Ishikawa (cell line): ENCODE measurements around the gene WBP1L.

Experiments used
- CEBPB ChIP-seq: IDR thresholded peaks from 2 replicates; pipeline ENCODE4 v1.6.1; 2012
- CREB1 ChIP-seq: IDR thresholded peaks from 2 replicates; pipeline ENCODE4 v1.6.1; 2012; ENCODE audit warnings: low read depth
- EGR1 ChIP-seq: IDR thresholded peaks from 2 replicates; pipeline ENCODE4 v1.6.1; 2012
- EP300 ChIP-seq: IDR thresholded peaks from 2 replicates; pipeline ENCODE4 v1.6.1; 2012; ENCODE audit warnings: borderline replicate concordance
- FOXM1 ChIP-seq: IDR thresholded peaks from 2 replicates; pipeline ENCODE4 v1.6.1; 2012; ENCODE audit warnings: low read depth, borderline replicate concordance
- RAD21 ChIP-seq: IDR thresholded peaks from 2 replicates; pipeline ENCODE4 v1.6.1; 2012; ENCODE audit warnings: low read depth
- TAF1 ChIP-seq: IDR thresholded peaks from 2 replicates; pipeline ENCODE4 v1.6.1; 2012; ENCODE audit warnings: low read depth, mild to moderate bottlenecking
- TCF12 ChIP-seq: IDR thresholded peaks from 2 replicates; pipeline ENCODE4 v1.6.1; 2012; ENCODE audit warnings: low read depth
- YY1 ChIP-seq: IDR thresholded peaks from 2 replicates; pipeline ENCODE4 v1.6.1; 2012; ENCODE audit warnings: low read depth
- ZBTB7A ChIP-seq: IDR thresholded peaks from 2 replicates; pipeline ENCODE4 v1.6.1; 2012; ENCODE audit warnings: low read depth
- TF ChIP-seq, protein P1 (sequence below): IDR thresholded peaks from 2 replicates; pipeline ENCODE4 v1.6.1; 2012
- TF ChIP-seq, protein P2 (sequence below): IDR thresholded peaks from 2 replicates; pipeline ENCODE4 v1.6.1; 2012; ENCODE audit warnings: low read depth, mild to moderate bottlenecking

DNA sequence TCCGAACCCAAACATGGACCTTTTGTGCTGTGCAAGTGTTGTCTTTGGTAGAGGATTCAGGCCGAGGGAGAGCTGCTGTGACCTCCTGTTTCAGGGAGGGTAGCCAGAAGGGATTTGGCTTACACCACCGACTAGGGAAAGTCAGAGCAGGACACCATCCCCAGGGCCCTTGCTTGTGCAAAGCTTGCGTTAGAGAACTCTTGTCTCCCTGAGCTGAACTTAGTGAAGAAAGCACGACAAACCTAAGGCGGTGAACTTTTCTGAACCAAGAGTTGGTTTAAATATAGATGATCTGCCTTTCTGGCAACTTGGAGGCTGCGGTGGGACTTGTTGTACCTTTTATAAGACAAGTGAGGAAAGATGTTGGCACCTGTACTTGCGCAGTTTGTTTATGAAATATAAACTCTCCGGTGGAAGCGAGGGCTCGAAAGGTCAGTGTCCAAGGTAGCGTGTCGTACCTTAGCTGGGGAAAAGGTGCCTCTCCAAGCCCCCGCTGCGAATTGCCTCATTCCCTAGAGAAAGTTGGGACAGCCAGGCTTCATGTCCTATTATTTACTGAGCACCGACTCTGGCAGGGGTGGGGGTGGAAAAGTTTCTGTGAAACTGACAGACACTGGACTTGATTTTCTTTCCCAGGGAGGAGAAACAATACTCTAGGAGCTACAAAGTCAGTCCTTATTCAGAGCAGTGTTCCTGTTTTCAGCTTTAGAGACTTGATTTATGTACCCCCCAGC lies 31.6 kb downstream of the WBP1L start:
- TF ChIP-seq RAD21 = no peak
- TF ChIP-seq EP300 = no peak
- TF ChIP-seq EGR1 = no peak
- no peak for TF ChIP-seq TCF12
- no peak for TF ChIP-seq ZBTB7A
- TF ChIP-seq CREB1 = no peak
- no peak for TF ChIP-seq CEBPB
- no peak for TF ChIP-seq TAF1
- TF ChIP-seq, protein P1, sequence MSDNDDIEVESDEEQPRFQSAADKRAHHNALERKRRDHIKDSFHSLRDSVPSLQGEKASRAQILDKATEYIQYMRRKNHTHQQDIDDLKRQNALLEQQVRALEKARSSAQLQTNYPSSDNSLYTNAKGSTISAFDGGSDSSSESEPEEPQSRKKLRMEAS = no peak
- no peak for TF ChIP-seq FOXM1
- no peak for TF ChIP-seq YY1
- TF ChIP-seq, protein P2, sequence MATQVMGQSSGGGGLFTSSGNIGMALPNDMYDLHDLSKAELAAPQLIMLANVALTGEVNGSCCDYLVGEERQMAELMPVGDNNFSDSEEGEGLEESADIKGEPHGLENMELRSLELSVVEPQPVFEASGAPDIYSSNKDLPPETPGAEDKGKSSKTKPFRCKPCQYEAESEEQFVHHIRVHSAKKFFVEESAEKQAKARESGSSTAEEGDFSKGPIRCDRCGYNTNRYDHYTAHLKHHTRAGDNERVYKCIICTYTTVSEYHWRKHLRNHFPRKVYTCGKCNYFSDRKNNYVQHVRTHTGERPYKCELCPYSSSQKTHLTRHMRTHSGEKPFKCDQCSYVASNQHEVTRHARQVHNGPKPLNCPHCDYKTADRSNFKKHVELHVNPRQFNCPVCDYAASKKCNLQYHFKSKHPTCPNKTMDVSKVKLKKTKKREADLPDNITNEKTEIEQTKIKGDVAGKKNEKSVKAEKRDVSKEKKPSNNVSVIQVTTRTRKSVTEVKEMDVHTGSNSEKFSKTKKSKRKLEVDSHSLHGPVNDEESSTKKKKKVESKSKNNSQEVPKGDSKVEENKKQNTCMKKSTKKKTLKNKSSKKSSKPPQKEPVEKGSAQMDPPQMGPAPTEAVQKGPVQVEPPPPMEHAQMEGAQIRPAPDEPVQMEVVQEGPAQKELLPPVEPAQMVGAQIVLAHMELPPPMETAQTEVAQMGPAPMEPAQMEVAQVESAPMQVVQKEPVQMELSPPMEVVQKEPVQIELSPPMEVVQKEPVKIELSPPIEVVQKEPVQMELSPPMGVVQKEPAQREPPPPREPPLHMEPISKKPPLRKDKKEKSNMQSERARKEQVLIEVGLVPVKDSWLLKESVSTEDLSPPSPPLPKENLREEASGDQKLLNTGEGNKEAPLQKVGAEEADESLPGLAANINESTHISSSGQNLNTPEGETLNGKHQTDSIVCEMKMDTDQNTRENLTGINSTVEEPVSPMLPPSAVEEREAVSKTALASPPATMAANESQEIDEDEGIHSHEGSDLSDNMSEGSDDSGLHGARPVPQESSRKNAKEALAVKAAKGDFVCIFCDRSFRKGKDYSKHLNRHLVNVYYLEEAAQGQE = no peak
